GM21717 (cell line): Measurements from ENCODE around the gene SCGB1D4.
"Not testable (repeated sequence)": the region's sequence is repeated elsewhere in the genome, so short reads cannot be mapped to it uniquely, and the experiment has no call there.

ENCODE experiments used
- ATAC-seq: cut with Tn5 transposase; IDR thresholded peaks from one replicate; pipeline ENCODE4 v1.9.1; 2021; ENCODE audit warnings: mild to moderate bottlenecking, moderate library complexity; ENCODE audit not compliant: unreplicated experiment

Gene SCGB1D4

GRCh38 chr11:62298975-62299374 lies at the start of gene SCGB1D4:
Gene SCGB1D4, minus strand, starts transcription at chr11:62299075. Its CDS starts 65 bp downstream, at chr11:62299010.
- ATAC-seq = no peak

GRCh38 chr11:62345861-62346260 lies 47.0 kb upstream of the SCGB1D4 start:
- ATAC-seq = no peak

- no peak for ATAC-seq
Measured at GRCh38 chr11:62344210-62344609, 45.3 kb upstream of the SCGB1D4 start.

GRCh38 chr11:62343646-62344190 lies 44.8 kb upstream of the SCGB1D4 start:
- ATAC-seq = not testable (repeated sequence)

- ATAC-seq = no peak
Measured at GRCh38 chr11:62341588-62341987, 42.7 kb upstream of the SCGB1D4 start.

- ATAC-seq = no peak
Measured at GRCh38 chr11:62340269-62340901, 41.5 kb upstream of the SCGB1D4 start.

- ATAC-seq = no peak
Measured at GRCh38 chr11:62338218-62338617, 39.3 kb upstream of the SCGB1D4 start.

- no peak for ATAC-seq
Measured at GRCh38 chr11:62337303-62338181, 38.7 kb upstream of the SCGB1D4 start, which contains the start of gene ASRGL1. Gene ASRGL1, plus strand, starts transcription at chr11:62337448. Its CDS starts 530 bp downstream, at chr11:62337978.

GRCh38 chr11:62336949-62337302 lies 38.1 kb upstream of the SCGB1D4 start:
- not testable (repeated sequence) for ATAC-seq

- ATAC-seq = no peak
Measured at GRCh38 chr11:62333768-62334167, 34.9 kb upstream of the SCGB1D4 start.

GRCh38 chr11:62331264-62331663 lies 32.4 kb upstream of the SCGB1D4 start:
- not testable (repeated sequence) for ATAC-seq

- not testable (repeated sequence) for ATAC-seq
Measured at GRCh38 chr11:62327541-62327940, 28.7 kb upstream of the SCGB1D4 start.

GRCh38 chr11:62326719-62327118 lies 27.8 kb upstream of the SCGB1D4 start:
- ATAC-seq = not testable (repeated sequence)

GRCh38 chr11:62325781-62326180 lies 26.9 kb upstream of the SCGB1D4 start:
- not testable (repeated sequence) for ATAC-seq

GRCh38 chr11:62324731-62325556 lies 26.1 kb upstream of the SCGB1D4 start:
- ATAC-seq = no peak

- ATAC-seq = no peak
Measured at GRCh38 chr11:62322524-62322923, 23.6 kb upstream of the SCGB1D4 start.

- no peak for ATAC-seq
Measured at GRCh38 chr11:62315431-62315830, 16.6 kb upstream of the SCGB1D4 start.

GRCh38 chr11:62309991-62310390 lies 11.1 kb upstream of the SCGB1D4 start:
- ATAC-seq = no peak

- no peak for ATAC-seq
Measured at GRCh38 chr11:62307950-62308349, 9.1 kb upstream of the SCGB1D4 start.

GRCh38 chr11:62306227-62306626 lies 7.4 kb upstream of the SCGB1D4 start:
- no peak for ATAC-seq

GRCh38 chr11:62295504-62295903 lies 3.4 kb downstream of the SCGB1D4 start:
- no peak for ATAC-seq
